ENCODE data around the gene PATJ.
"Not testable (repeated sequence)": the region's sequence is repeated elsewhere in the genome, so short reads cannot be mapped to it uniquely, and the experiment has no call there.

The PATJ gene

DNA sequence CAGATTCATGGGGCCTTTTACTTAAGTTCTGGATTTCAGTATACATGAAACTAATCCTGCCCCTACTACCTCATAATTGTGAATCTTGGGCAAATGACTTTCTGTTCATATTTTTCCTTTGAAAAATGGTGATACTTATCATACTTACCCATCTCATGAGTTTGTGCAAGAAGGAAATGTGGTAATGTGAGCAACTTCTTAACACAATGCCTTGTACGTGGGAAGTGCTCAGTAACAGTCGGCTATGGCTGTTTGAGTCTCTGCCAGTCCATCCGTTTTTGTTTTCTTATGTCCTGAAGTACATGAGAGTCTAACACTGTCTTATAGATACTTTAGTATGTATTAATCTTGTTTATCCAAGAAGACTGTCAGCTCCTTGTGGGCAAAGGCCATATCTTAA, 86.5 kb downstream of the PATJ start:
- no peak for DNase-seq (ENCODE audit: low read depth in 2 of 2)

GRCh38 chr1:61836649-61837048, 94.4 kb downstream of the PATJ start:
- no peak for DNase-seq (ENCODE audit: low read depth in 2 of 2)

DNA sequence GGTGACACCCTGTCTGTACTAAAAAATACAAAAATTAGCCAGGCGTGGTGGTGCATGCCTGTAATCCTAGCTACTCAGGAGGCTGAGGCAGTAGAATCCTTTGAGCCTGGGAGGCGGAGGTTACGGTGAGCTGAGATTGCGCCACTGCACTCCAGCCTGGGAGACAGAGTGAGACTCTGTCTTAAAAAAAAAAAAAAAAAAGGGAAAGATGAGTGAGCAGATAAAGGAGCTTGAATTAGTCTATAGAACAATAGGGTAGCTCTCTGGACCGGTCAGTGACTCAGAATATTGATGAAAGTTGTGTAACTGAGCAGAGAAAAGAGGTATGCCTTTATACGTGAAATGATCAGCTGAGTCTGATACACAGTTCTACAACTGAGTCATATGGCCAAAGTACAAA, 95.3 kb downstream of the PATJ start:
- not testable (repeated sequence) for DNase-seq (ENCODE audit: low read depth in 2 of 2)

DNA sequence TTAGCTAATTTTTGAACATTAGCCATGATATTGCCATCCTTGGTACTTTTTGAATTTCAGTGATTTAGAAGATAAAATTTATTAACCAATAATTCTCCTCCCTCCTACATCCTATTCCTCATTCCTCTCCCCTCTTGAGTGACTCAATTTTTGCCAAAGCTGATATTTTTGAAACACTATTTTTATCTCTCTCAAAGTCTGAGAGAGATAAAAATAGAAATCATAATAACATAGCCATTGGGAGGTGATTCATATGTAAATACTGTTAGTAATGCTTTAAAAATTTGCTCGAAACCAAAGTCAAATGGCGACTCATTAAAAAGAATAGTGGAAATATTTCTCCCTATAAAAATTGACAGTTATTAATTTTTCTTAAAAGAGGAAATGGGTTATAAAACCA, 97.4 kb downstream of the PATJ start:
- no peak for DNase-seq (ENCODE audit: low read depth in 2 of 2)

- no peak for DNase-seq (ENCODE audit: low read depth in 2 of 2)
Measured at GRCh38 chr1:61842036-61842435, 99.8 kb downstream of the PATJ start.

GRCh38 chr1:61842863-61843514, 100.7 kb downstream of the PATJ start:
- DNase-seq (ENCODE audit: low read depth in 2 of 2), result no peak

DNA sequence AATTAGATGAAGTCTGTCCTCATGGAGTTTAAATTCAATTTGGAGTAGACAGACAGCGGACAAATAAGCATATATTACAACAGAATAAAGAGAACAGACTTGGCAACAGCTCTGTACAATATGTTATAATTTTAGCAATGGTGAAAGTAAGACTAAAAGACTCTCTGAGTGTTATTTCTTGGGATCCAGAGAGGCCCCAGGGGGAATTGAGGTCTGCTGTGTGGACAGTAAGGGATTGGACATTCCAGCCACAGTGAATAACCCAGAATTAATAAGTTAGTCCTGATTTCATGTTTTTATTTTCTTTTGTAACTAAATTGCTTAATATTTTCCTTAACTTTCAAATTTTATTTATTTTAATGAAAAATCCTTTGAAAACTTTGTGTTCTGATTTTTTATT, 101.7 kb downstream of the PATJ start:
- DNase-seq (ENCODE audit: low read depth in 2 of 2), result no peak

DNA sequence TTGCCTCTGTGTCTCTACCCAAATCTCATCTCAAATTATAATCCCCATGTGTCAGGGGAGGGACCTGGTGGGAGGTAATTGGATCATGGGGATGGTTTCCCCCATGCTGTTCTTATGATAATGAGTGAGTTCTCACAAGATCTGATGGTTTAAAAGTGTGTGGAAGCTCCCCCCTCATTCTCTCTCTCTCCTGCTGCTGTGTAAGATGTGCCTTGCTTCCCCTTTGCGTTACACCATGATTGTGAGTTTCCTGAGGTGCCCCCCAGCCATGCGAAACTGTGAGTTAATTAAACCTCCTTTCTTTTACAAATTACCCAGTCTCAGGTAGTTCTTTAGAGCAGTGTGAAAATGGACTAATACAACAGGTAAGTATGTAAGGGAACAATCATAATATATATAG, 102.4 kb downstream of the PATJ start:
- not testable (repeated sequence) for DNase-seq (ENCODE audit: low read depth in 2 of 2)

DNA sequence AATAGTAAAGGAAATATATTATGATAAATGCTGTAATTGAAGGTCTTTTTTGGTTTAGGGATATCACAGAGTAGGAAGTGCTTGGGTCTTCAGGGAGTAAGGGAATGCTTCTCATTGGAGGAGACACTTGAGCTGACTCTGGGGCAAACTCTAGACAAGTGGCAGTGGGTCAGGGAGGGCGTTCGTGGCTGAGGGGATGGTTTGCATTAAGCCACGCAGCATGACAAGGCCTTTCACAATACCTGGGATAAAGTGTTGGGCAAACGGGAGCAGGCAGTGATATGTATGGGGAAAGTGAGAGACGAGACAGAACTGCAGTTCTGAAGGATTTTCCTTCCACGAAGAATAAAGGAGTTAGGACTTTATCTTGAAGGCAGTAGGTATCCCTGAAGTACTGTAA, 109.0 kb downstream of the PATJ start:
- no peak for DNase-seq (ENCODE audit: low read depth in 2 of 2)

DNA sequence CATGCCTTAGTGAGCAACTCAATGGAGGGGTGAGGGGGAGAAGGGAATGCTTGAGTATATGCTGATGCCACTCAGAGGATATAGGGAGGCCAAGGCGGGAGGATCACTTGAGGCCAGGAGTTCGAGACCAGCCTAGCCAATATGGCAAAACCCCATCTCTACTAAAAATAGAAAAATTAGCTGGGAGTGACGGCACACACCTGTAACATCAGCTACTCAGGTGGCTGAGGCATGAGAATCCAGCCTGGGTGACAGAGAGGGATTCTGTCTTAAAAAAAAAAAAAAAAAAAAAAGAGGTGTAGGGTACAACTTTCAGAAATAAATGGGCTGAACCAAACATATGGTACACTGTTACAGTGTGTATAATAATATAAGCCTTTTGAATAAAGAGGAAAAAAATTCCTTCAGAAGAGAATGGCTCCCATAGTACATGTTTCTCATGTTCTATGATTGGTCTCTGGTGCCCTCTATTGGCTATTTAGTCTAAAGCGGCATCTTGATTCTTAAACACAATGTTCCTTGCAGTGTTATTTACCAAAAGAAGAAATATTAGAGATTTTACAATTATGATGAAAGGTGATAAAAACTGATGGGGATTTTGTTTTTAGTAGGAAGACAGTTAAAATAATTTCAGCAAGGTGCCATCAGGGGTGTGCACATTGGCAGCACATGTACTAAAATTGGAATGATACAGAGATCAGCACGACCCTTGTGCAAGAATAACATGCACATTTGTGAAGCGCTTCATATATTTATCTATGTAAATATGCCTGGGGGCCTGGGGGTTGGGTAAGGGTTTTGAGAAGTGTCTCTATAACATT, 109.8 kb downstream of the PATJ start:
- DNase-seq (ENCODE audit: low read depth in 2 of 2), result no peak

- no peak for DNase-seq (ENCODE audit: low read depth in 2 of 2)
Measured at GRCh38 chr1:61852670-61853015, 110.4 kb downstream of the PATJ start.

- no peak for DNase-seq (ENCODE audit: low read depth in 2 of 2)
Measured at GRCh38 chr1:61853583-61853982, 111.3 kb downstream of the PATJ start.

DNA sequence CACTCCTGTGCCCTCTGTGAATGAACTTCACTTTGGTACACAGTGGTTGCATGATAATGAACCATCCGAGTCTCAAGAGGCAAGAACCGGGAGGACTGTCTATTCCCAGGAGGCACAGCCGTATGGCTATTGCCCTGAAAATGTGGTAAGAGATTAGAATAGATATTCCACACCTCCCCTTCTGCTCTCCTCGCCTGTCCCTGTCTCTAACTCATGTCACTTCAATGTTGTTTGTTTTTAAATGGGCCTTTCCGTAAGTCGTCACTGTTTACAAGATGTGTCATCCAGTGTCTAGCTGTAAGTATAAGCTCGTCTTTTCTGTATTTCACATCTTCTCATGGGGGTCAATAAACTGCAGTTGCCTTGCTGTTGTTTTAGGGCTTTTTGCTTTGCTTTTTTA, 122.2 kb downstream of the PATJ start:
- DNase-seq (ENCODE audit: low read depth in 2 of 2), result no peak

DNA sequence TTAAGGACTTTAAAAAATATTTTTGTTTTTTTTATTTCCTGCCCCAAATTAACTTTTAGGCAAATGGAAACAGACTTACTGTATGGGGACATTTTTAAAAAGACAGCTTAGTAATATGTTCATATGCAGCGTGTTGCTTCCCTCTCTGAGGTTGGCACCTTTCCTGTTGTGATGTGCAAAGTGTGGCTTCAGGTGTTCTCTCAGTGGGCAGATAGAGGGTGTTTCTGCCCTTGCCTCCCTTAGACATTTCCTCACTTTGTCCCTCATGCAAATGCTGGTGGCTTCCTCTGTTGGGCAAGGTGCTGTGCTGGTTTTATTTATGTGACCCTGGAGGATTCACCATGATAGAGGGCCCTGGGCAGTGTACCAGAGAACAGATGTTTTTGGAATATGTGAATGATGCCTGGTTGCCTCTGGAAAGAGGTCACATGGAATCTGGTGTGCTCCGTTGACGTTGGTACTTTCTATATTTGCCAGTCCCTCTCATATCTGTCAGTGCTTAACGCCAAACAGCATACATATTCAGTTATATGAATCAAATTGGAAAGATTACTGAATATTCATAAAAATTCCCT, 123.5 kb downstream of the PATJ start:
- DNase-seq (ENCODE audit: low read depth in 2 of 2), result no peak

- no peak for DNase-seq (ENCODE audit: low read depth in 2 of 2)
Measured at GRCh38 chr1:61869691-61870109, 127.4 kb downstream of the PATJ start.

DNA sequence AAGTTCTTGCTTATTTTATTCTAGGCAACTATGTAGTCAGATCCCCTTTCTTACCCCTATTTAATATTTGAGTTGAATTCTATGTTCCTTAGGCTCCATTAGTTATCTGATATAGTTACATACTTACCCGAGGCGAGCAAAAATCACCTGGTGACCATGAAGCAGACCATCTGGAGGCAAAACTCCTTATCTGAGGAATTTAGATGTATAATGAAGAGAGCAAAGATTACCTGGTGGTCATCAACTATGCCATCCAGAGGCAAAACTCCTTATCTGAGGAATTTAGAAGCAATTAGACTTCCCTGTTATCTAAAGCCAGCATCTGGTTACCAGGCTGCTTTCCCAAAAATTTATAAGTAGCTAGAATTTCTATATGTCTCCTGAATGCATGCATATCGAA, 129.9 kb downstream of the PATJ start:
- DNase-seq (ENCODE audit: low read depth in 2 of 2), result no peak

DNA sequence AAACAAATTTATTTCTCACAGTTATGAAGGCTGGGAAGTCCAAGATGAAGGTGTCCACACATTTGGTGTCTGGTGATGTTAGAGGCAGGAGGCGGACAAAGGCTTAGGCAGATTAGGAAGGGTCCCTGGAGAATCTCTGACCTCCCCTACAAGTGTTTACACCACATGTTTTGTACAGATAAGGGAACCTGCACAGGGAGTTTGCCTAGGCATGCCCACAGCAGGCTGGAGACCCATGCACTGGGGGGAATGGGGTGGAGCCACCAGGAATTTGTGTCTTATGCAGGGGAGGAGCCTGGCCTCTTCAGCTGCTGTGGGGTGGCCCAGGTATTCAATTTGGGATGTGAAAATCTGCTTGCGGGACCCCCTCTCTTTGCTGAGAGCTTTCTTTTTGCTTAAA, 131.3 kb downstream of the PATJ start:
- DNase-seq (ENCODE audit: low read depth in 2 of 2), result no peak

GRCh38 chr1:61873994-61874393, 131.7 kb downstream of the PATJ start:
- DNase-seq (ENCODE audit: low read depth in 2 of 2), result no peak

GRCh38 chr1:61875198-61875597, 132.9 kb downstream of the PATJ start:
- DNase-seq (ENCODE audit: low read depth in 2 of 2), result no peak

DNA sequence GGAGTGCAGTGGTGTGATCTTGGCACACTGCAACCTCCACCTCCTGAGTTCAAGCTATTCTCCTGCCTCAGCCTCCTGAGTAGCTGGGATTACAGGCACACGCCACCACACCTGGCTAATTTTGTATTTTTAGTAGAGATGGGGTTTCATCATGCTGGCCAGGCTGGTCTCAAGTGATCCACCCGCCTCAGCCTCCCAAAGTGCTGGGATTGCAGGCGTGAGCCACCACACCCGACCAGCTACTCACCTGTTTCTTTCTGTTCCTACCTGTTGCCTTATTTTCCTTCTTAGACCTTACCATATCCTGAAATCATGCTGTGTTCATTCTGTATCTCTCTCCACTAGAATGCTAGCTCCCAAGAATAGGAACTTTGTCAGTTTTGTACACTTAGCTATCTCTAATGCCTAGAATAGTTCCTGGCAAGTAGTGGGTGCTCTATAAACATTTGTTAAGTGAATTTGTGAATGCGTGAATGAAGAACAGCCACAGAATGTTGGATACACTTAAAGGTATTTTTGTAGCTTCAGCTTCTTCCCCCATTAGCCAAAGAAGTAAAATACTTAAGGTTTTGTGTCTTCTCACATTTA, 137.7 kb downstream of the PATJ start:
- not testable (repeated sequence) for DNase-seq (ENCODE audit: low read depth in 2 of 2)

DNA sequence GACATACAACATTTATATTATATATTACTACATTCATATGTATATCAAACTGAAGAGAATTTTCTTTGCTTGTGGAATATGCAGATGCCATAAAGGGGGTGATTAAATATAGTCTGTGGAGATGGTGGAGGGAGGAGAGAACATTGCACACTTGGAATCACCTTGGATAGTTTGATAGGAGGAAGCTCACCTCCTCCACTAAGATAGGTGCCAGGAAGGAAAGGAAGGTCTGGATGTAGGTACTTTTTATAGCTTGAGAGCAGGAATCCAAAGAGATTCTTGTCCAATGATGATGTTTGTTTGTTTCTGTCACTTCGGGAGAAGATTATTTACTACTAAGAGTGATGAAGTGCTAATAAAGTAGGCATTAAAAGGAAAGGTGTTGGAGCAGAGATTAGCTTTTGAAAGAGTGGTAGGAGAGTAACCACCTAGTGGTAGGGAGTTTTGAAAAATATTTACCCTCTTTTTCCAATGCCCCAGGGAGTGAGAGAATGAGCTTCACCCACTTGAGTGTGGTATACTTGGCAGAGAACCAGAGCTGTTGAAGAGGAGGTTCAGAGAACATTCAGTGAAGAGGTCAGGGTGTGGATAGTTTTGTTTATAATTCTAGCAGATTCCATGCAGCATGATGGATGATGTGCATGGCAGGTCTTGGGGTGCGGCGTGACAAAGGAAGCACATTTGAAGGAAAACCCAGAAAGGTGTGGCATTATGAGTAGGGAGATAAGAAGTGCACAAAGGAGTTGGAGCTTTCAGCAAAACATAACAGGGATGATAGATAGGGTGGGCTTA, 145.0 kb downstream of the PATJ start:
- DNase-seq (ENCODE audit: low read depth in 2 of 2), result no peak

DNA sequence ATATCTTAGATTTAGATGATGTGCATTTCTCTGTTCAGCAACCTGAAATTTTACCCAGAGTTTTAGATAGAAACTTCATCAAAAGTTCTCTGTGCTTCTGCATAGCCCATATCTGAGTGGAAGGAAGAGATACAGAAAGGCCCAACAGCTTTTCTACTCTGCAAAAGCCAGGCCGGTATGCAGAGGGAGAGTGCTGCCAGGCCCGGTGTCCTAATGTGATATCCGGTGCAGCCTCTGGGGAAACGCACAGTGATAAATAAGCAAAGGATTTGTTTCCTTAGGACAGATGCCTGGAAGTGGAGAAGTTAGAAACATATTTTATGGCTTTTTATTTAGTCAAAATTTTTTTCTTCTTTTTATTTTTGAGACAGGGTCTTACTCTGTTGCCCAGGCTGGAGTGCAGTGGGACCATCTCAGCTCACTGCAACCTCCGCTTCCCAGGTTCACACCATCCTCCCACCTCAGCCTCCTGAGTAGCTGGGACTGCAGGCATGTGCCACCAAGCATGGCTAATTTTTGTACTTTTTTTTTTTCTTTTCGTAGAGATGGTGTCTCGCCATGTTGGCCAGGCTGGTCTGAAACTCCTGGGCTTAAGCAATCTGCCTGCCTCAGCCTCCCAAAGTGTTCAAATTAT, 145.8 kb downstream of the PATJ start:
- no peak for DNase-seq (ENCODE audit: low read depth in 2 of 2)
